ENCODE measurements around the gene DIP2B.

- TF ChIP-seq POLR2AphosphoS5 (IDR thresholded peaks at IDR 0.05; ENCODE audit: borderline replicate concordance, low read depth, low read length) (no peak), EZH2 (IDR thresholded peaks at IDR 0.05) (no peak), FOXP2 (optimal IDR thresholded peaks at IDR 0.05; ENCODE audit: control extremely low read depth, extremely low read length, insufficient read depth) (no peak)
Observed at GRCh38 chr12:50661300-50662115, 156.7 kb downstream of the DIP2B start.
